SK-N-MC (cell line): ENCODE results near the gene PTAFR.

Source experiments
- EZH2 ChIP-seq: fragments of 200-600 bp; sonication (generic); IDR thresholded peaks from one replicate; pipeline ENCODE4 v1.6.1; 2017; ENCODE audit warnings: antibody characterized with exemption
- POLR2AphosphoS5 ChIP-seq: IDR thresholded peaks from 2 replicates; pipeline ENCODE4 v1.6.1; 2012; ENCODE audit warnings: mild to moderate bottlenecking, low read depth, low read length, borderline replicate concordance

GRCh38 chr1:28180306-28181305 lies 4.1 kb upstream of the PTAFR start:
- no peak for TF ChIP-seq POLR2AphosphoS5
- TF ChIP-seq EZH2: no peak
